ENCODE results near the gene MAP3K8.

The MAP3K8 gene

DNA sequence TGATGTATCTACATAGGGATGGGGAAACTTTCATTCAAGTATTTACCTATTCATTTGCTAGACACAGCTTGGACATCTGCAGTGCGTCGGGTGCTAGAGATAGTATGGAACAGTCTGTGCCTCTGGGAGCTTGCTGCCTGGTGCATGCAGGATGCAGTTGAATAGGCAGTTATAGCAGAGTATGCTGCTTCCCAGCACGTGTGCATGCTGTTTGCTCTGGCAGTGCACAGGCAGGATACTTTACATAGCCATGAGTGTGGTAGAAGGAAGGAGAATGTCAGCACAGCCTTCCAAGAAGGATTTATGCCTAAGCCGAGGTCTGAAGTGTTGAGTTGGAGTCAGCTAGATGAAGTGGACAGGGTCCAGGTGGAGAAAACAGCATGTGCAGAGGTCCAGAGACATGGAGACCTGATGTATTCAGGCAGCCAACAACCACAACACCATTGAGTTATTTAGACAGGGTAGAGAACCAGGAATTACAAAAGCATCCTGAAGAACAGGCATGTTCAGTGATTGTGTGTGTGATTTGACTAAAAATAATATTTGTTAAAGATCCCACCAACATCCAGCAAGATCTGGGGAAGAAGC, 8.1 kb downstream of the MAP3K8 start:
- H3K9me3 ChIP-seq = no peaks in the 10 kb centered on the region
- peaks cover 39% of the 10 kb centered on the region for H3K36me3 ChIP-seq
- no peak overlapping the region for H3K4me3 ChIP-seq (ENCODE audit: low read depth in 1 of 2, low read length in 1 of 2)
- H3K4me1 ChIP-seq (ENCODE audit: control insufficient read depth in 1 of 2, insufficient read depth in 1 of 2, low read depth in 1 of 2, low read length in 1 of 2) = peaks cover 53 to 68% of the 10 kb centered on the region in 2 experiments
- peak overlapping the region; percentile 50 for H3K27ac ChIP-seq
- TF ChIP-seq, protein P1, sequence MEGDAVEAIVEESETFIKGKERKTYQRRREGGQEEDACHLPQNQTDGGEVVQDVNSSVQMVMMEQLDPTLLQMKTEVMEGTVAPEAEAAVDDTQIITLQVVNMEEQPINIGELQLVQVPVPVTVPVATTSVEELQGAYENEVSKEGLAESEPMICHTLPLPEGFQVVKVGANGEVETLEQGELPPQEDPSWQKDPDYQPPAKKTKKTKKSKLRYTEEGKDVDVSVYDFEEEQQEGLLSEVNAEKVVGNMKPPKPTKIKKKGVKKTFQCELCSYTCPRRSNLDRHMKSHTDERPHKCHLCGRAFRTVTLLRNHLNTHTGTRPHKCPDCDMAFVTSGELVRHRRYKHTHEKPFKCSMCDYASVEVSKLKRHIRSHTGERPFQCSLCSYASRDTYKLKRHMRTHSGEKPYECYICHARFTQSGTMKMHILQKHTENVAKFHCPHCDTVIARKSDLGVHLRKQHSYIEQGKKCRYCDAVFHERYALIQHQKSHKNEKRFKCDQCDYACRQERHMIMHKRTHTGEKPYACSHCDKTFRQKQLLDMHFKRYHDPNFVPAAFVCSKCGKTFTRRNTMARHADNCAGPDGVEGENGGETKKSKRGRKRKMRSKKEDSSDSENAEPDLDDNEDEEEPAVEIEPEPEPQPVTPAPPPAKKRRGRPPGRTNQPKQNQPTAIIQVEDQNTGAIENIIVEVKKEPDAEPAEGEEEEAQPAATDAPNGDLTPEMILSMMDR (IDR thresholded peaks at IDR 0.05) = no peak
- no peaks in the 10 kb centered on the region for H3K27me3 ChIP-seq

GRCh38 chr10:30443049-30443448, 9.1 kb downstream of the MAP3K8 start:
- H3K27me3 ChIP-seq = no peaks in the 10 kb centered on the region
- peaks cover 49% of the 10 kb centered on the region for H3K36me3 ChIP-seq
- TF ChIP-seq, protein P1 (IDR thresholded peaks at IDR 0.05) = no peak
- H3K4me3 ChIP-seq (ENCODE audit: low read depth in 1 of 2, low read length in 1 of 2) = no peak overlapping the region
- no peaks in the 10 kb centered on the region for H3K9me3 ChIP-seq
- H3K27ac ChIP-seq = peak overlapping the region; percentile 27
- H3K4me1 ChIP-seq (ENCODE audit: control insufficient read depth in 1 of 2, insufficient read depth in 1 of 2, low read depth in 1 of 2, low read length in 1 of 2) = peaks cover 44 to 58% of the 10 kb centered on the region in 2 experiments

GRCh38 chr10:30445711-30446110, 11.7 kb downstream of the MAP3K8 start:
- H3K27ac ChIP-seq = peak overlapping the region; percentile 63
- H3K4me1 ChIP-seq (ENCODE audit: control insufficient read depth in 1 of 2, insufficient read depth in 1 of 2, low read depth in 1 of 2, low read length in 1 of 2) = peaks cover 21 to 36% of the 10 kb centered on the region in 2 experiments
- H3K27me3 ChIP-seq = no peaks in the 10 kb centered on the region
- TF ChIP-seq, protein P1 (IDR thresholded peaks at IDR 0.05) = no peak
- no peak overlapping the region for H3K4me3 ChIP-seq (ENCODE audit: low read depth in 1 of 2, low read length in 1 of 2)
- peaks cover 59% of the 10 kb centered on the region for H3K36me3 ChIP-seq
- no peaks in the 10 kb centered on the region for H3K9me3 ChIP-seq

- H3K9me3 ChIP-seq = no peaks in the 10 kb centered on the region
- H3K4me3 ChIP-seq (ENCODE audit: low read depth in 1 of 2, low read length in 1 of 2) = no peak overlapping the region
- peaks cover 8 to 23% of the 10 kb centered on the region in 2 experiments for H3K4me1 ChIP-seq (ENCODE audit: control insufficient read depth in 1 of 2, insufficient read depth in 1 of 2, low read depth in 1 of 2, low read length in 1 of 2)
- H3K27ac ChIP-seq = peak overlapping the region; percentile 5
- H3K27me3 ChIP-seq = no peaks in the 10 kb centered on the region
- TF ChIP-seq, protein P1 (IDR thresholded peaks at IDR 0.05) = no peak
- peaks cover 65% of the 10 kb centered on the region for H3K36me3 ChIP-seq
Measured at GRCh38 chr10:30447125-30447799, 13.3 kb downstream of the MAP3K8 start.

- Histone ChIP-seq H3K4me3 (ENCODE audit: low read depth in 1 of 2, low read length in 1 of 2) (no peak overlapping the region), H3K27me3 (no peaks in the 10 kb centered on the region), H3K36me3 (peaks cover 65% of the 10 kb centered on the region), H3K9me3 (no peaks in the 10 kb centered on the region), H3K4me1 (ENCODE audit: control insufficient read depth in 1 of 2, insufficient read depth in 1 of 2, low read depth in 1 of 2, low read length in 1 of 2) (peaks cover 8 to 15% of the 10 kb centered on the region in 2 experiments), H3K27ac (peak overlapping the region; percentile 5)
- TF ChIP-seq, protein P1 (IDR thresholded peaks at IDR 0.05) = no peak
Measured at GRCh38 chr10:30448092-30448491, 14.1 kb downstream of the MAP3K8 start.
